B cell (primary cell): ENCODE data around the gene NECTIN1. TPM values are rescaled to one million over a fixed set of nuclear protein-coding genes. Genes with fewer than 3 reads are reported as not detected.

Source experiments
- ATAC-seq: fragments of 200-7000 bp; cut with Tn5 transposase; one replicate; pipeline ENCODE4 v1.10.0; 2021; ENCODE audit warnings: low read depth, mild to moderate bottlenecking, moderate number of reproducible peaks, moderate library complexity
- CTCF ChIA-PET: fragments of 350-600 bp; sonication (Branson Sonifier 250); formaldehyde crosslinking; loops from one replicate; lab custom pipeline; 2021; ENCODE audit warnings: antibody characterized with exemption, inconsistent platforms; lab: Charles Lee
- POLR2A ChIA-PET: fragments of 350-600 bp; sonication (Branson Sonifier 250); formaldehyde crosslinking; loops from one replicate; lab custom pipeline; 2021; ENCODE audit warnings: antibody characterized with exemption; lab: Charles Lee
- DNase-seq: peaks from one replicate; pipeline ENCODE4 v3.0.0; 2013
- H2AFZ ChIP-seq: 2 replicates; pipeline ENCODE4 v1.6.1; 2012; ENCODE audit warnings: mild to moderate bottlenecking, low read depth, low read length; ENCODE audit not compliant: insufficient read depth, poor library complexity, severe bottlenecking
- H3K27ac ChIP-seq, 2 donors: 1 replicate in 1 of 2; 2 replicates in 1 of 2; pipeline ENCODE4 v1.5.1; 2012 to 2013; ENCODE audit warnings: low read length in 2 of 2, mild to moderate bottlenecking in 2 of 2, moderate library complexity in 1 of 2
- H3K27me3 ChIP-seq, 4 experiments: fragments of 200-600 bp in 1 of 4; sonication (generic) in 1 of 4; replicated peaks in 1 of 4; 1 replicate in 2 of 4; 2 replicates in 2 of 4; pipeline versions ENCODE4 v1.6.1 to v1.7.0; 2013 to 2016; ENCODE audit warnings: low read length in 3 of 4, mild to moderate bottlenecking in 2 of 4, mixed read lengths in 1 of 4, moderate library complexity in 1 of 4; ENCODE audit not compliant: insufficient read depth in 4 of 4, control insufficient read depth in 3 of 4; ENCODE audit errors: control extremely low read depth in 1 of 4
- H3K36me3 ChIP-seq, 2 experiments: replicated peaks in 1 of 2; 1 replicate in 1 of 2; 2 replicates in 1 of 2; pipeline versions ENCODE4 v1.6.1 to v1.7.1; 2013; ENCODE audit warnings: low read length in 1 of 2; ENCODE audit not compliant: insufficient read depth in 2 of 2, control insufficient read depth in 1 of 2; ENCODE audit errors: control extremely low read depth in 1 of 2, extremely low read depth in 1 of 2
- H3K4me1 ChIP-seq, 2 donors: fragments of 200-600 bp in 1 of 2; sonication (generic) in 1 of 2; 1 replicate in 1 of 2; 2 replicates in 1 of 2; pipeline versions ENCODE4 v1.5.1 to v1.6.1; 2013 to 2017; ENCODE audit warnings: low read length in 2 of 2; ENCODE audit not compliant: control insufficient read depth in 2 of 2, insufficient read depth in 2 of 2
- H3K4me2 ChIP-seq: replicated peaks from 2 replicates; pipeline ENCODE3; 2012; ENCODE audit warnings: mild to moderate bottlenecking, low read depth, low read length; ENCODE audit not compliant: poor library complexity, severe bottlenecking
- H3K4me3 ChIP-seq, 5 experiments: fragments of 200-600 bp in 1 of 5; sonication (generic) in 1 of 5; 1 replicate in 3 of 5; 2 replicates in 2 of 5; pipeline versions ENCODE4 v1.5.1 to v1.7.0; 2011 to 2016; ENCODE audit warnings: low read length in 4 of 5, mild to moderate bottlenecking in 4 of 5, low read depth in 2 of 5, control low read depth in 1 of 5, moderate library complexity in 1 of 5; ENCODE audit not compliant: insufficient read depth in 1 of 5; ENCODE audit errors: control extremely low read depth in 1 of 5, extremely low read depth in 1 of 5
- H3K79me2 ChIP-seq: fragments of 200-600 bp; sonication (generic); one replicate; pipeline ENCODE4 v1.6.0; 2016; ENCODE audit warnings: low read length; ENCODE audit not compliant: control insufficient read depth, insufficient read depth
- H3K9ac ChIP-seq: fragments of 200-600 bp; sonication (generic); 2 replicates; pipeline ENCODE4 v1.6.1; 2017; ENCODE audit warnings: mild to moderate bottlenecking, low read length, moderate library complexity
- H3K9me3 ChIP-seq, 3 donors: one replicate each; pipeline versions ENCODE4 v1.6.1 to v1.7.1; 2013; ENCODE audit warnings: low read length in 2 of 3; ENCODE audit not compliant: control insufficient read depth in 2 of 3, insufficient read depth in 1 of 3; ENCODE audit errors: control extremely low read depth in 1 of 3
- H4K20me1 ChIP-seq: 2 replicates; pipeline ENCODE4 v1.6.0; 2012; ENCODE audit warnings: mild to moderate bottlenecking, low read length; ENCODE audit not compliant: insufficient read depth, control insufficient read depth, poor library complexity, severe bottlenecking
- H3K27ac Mint-ChIP-seq: one replicate; pipeline ENCODE4 v1.8.0; 2021; ENCODE audit warnings: mixed read lengths
- H3K27me3 Mint-ChIP-seq: one replicate; pipeline ENCODE4 v1.8.0; 2021; ENCODE audit warnings: mixed read lengths
- H3K4me1 Mint-ChIP-seq: one replicate; pipeline ENCODE4 v1.8.0; 2021; ENCODE audit warnings: mixed read lengths
- H3K4me3 Mint-ChIP-seq: one replicate; pipeline ENCODE4 v1.8.0; 2021; ENCODE audit warnings: mixed read lengths
- H3K9me3 Mint-ChIP-seq: one replicate; pipeline ENCODE4 v1.8.0; 2022; ENCODE audit warnings: mixed read lengths; ENCODE audit not compliant: insufficient read depth
- EZH2 ChIP-seq: IDR thresholded peaks from 2 replicates; pipeline ENCODE4 v1.6.1; 2012; ENCODE audit warnings: borderline replicate concordance, low read depth, mild to moderate bottlenecking, moderate library complexity, low read length; ENCODE audit not compliant: insufficient read depth, poor library complexity, severe bottlenecking
- WGBS: methylation state at CpG from one replicate; pipeline ENCODE4 v1.1.5; 2013; ENCODE audit warnings: missing lambda C conversion rate; ENCODE audit not compliant: insufficient coverage; 5-methylcytosine and 5-hydroxymethylcytosine counted together
- intact Hi-C: fragments of 100-400 bp; cut with micrococcal nuclease; formaldehyde crosslinking; loops from one replicate; pipeline ENCODE4 v1.10.0; 2022
- polyA plus RNA-seq: library from polyadenylated mRNA; depleted of rRNA; stranded (reverse); fragments of >200 nt; gene quantifications from 2 replicates; pipeline ENCODE4 v1.2.3, GENCODE V29; 2012
- total RNA-seq, 2 donors: library from RNA; stranded (reverse); fragments of 120-200 nt in 1 of 2; gene quantifications; 1 replicate in 1 of 2; 2 replicates in 1 of 2; pipeline versions ENCODE4 v1.2.3 to v1.2.4, GENCODE V29; 2013 to 2022
- TF ChIP-seq, protein P1 (sequence below): fragments of 200-600 bp; IDR thresholded peaks from one replicate; pipeline ENCODE4 v1.8.0; 2022; ENCODE audit warnings: antibody characterized with exemption, mild to moderate bottlenecking

NECTIN1 gene
- total and polyA plus RNA-seq, 2 donors (not counting 1 experiment from before 2014, with no cell fraction given), result 2.1 to 3.9 TPM

DNA sequence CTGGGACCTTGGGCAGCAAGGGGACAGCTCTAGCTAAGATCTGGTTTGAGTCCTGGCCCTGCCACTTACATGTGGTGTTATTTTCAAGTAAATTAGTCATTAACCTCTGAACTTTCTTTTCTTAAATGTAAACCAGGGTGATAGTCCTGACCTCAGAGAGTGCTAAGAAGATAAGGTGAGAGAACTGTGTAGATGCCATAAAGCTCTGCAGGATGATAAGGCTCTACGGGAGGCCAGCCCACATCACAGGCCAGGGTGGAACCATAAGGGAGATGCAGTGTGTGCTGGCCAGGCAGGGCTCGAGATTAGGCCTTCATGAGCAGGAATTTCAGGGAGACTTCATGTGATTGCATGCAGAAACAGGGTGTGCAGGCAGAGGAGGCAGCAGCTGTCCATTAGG is 24.2 kb downstream of the NECTIN1 start:
- Mint-ChIP-seq H3K4me3 (no peak overlapping the region), H3K4me1 (no peaks in the 10 kb centered on the region), H3K27ac (no peak overlapping the region), H3K9me3 (no peaks in the 10 kb centered on the region), H3K27me3 (peaks cover 23% of the 10 kb centered on the region)
- H3K4me3 ChIP-seq, result no peak overlapping the region
- no peak overlapping the region for H2AFZ ChIP-seq
- ATAC-seq (no peak), DNase-seq (no peak)
- H3K79me2 ChIP-seq, result no peaks in the 10 kb centered on the region
- H3K9ac ChIP-seq, result no peak overlapping the region
- POLR2A ChIA-PET, result no interaction called here
- H3K4me2 ChIP-seq, result no peak overlapping the region
- intact Hi-C loops, result no loop called here
- TF ChIP-seq, protein P1, sequence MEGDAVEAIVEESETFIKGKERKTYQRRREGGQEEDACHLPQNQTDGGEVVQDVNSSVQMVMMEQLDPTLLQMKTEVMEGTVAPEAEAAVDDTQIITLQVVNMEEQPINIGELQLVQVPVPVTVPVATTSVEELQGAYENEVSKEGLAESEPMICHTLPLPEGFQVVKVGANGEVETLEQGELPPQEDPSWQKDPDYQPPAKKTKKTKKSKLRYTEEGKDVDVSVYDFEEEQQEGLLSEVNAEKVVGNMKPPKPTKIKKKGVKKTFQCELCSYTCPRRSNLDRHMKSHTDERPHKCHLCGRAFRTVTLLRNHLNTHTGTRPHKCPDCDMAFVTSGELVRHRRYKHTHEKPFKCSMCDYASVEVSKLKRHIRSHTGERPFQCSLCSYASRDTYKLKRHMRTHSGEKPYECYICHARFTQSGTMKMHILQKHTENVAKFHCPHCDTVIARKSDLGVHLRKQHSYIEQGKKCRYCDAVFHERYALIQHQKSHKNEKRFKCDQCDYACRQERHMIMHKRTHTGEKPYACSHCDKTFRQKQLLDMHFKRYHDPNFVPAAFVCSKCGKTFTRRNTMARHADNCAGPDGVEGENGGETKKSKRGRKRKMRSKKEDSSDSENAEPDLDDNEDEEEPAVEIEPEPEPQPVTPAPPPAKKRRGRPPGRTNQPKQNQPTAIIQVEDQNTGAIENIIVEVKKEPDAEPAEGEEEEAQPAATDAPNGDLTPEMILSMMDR, result no peak
- TF ChIP-seq EZH2, result no peak
- no peaks in the 10 kb centered on the region for H3K9me3 ChIP-seq
- H3K4me1 ChIP-seq, result no peaks in the 10 kb centered on the region
- H3K36me3 ChIP-seq, result no peaks in the 10 kb centered on the region
- no peaks in the 10 kb centered on the region for H4K20me1 ChIP-seq
- no peaks in the 10 kb centered on the region for H3K27me3 ChIP-seq
- H3K27ac ChIP-seq, result no peak overlapping the region
- WGBS, result 87% methylated on average over 2 of the region's 2 CpGs
- CTCF ChIA-PET, result interaction anchor here (2.3 kb wide), 1 partner anchor 24 kb away, joined by 7 read pairs; the partner anchor contains the start of gene NECTIN1

DNA sequence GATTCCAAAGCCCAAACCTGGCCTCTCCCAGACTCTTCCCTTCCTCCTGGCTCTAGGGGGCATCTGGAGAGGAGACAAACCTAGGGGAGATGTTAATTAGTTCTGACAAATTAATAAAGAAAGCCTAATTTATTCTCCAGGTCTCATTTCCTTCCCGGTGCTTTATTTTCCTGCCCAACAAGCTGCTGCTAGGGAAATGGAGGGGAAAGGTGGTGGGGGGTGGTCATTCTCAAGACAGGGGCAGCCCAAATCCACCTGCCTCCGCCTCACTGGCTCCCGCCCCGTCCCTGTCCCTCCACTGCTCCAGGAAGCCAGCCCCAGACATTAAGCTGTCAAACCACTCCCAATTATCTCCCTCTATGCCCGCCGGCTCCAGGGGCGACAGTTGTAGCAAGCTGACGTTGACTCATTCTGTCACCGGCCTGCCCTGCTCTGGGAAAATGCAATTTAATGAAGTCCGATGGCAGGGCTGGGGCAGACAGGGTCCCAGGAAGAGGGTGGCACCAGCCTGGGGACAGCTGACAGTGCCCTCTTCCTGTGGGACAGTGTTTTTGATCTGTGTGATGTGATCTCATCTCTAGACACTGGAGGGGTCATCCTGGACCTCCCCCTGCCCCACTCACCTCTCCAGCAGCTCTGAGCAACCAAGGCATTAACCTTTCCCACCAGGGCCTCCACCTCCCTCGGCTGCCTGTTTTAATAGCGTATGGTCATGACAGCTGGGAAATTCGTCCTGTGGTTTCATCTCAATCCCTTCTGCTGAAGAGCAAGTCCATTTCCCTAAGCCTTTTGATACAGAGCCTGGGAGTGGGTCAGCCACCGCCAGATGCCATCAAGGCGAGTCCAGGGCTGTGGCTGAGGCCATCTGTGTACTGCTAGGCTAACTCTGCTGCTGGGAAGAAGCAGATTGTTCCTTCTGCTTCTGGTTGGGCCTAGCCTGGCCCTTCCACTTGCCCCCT is 27.1 kb downstream of the NECTIN1 start:
- Mint-ChIP-seq H3K9me3 (no peaks in the 10 kb centered on the region), H3K4me3 (no peak overlapping the region), H3K4me1 (no peaks in the 10 kb centered on the region), H3K27ac (no peak overlapping the region), H3K27me3 (peaks cover 4% of the 10 kb centered on the region)
- ChIA-PET CTCF (no interaction called here), POLR2A (no interaction called here)
- intact Hi-C loops, result no loop called here
- Histone ChIP-seq H4K20me1 (no peaks in the 10 kb centered on the region), H3K27ac (no peak overlapping the region), H3K4me3 (no peak overlapping the region), H3K9ac (no peak overlapping the region), H3K9me3 (no peaks in the 10 kb centered on the region), H2AFZ (no peak overlapping the region), H3K79me2 (no peaks in the 10 kb centered on the region), H3K27me3 (no peaks in the 10 kb centered on the region), H3K4me1 (no peaks in the 10 kb centered on the region), H3K4me2 (no peak overlapping the region), H3K36me3 (no peaks in the 10 kb centered on the region)
- DNase-seq, result no peak
- 93% methylated on average over 11 of the region's 15 CpGs for WGBS
- TF ChIP-seq, protein P1, result no peak
- no peak for TF ChIP-seq EZH2
- ATAC-seq, result no peak
